B cell (primary cell): Measurements from ENCODE around the gene VARS1. TPM values are rescaled to one million over a fixed set of nuclear protein-coding genes. Genes with fewer than 3 reads are reported as not detected.

Source experiments
- ATAC-seq: fragments of 200-7000 bp; cut with Tn5 transposase; one replicate; pipeline ENCODE4 v1.10.0; 2021; ENCODE audit warnings: low read depth, mild to moderate bottlenecking, moderate number of reproducible peaks, moderate library complexity
- CTCF ChIA-PET: fragments of 350-600 bp; sonication (Branson Sonifier 250); formaldehyde crosslinking; loops from one replicate; lab custom pipeline; 2021; ENCODE audit warnings: antibody characterized with exemption, inconsistent platforms; lab: Charles Lee
- POLR2A ChIA-PET: fragments of 350-600 bp; sonication (Branson Sonifier 250); formaldehyde crosslinking; loops from one replicate; lab custom pipeline; 2021; ENCODE audit warnings: antibody characterized with exemption; lab: Charles Lee
- DNase-seq: peaks from one replicate; pipeline ENCODE4 v3.0.0; 2013
- H2AFZ ChIP-seq: 2 replicates; pipeline ENCODE4 v1.6.1; 2012; ENCODE audit warnings: mild to moderate bottlenecking, low read depth, low read length; ENCODE audit not compliant: insufficient read depth, poor library complexity, severe bottlenecking
- H3K27ac ChIP-seq, 2 donors: 1 replicate in 1 of 2; 2 replicates in 1 of 2; pipeline ENCODE4 v1.5.1; 2012 to 2013; ENCODE audit warnings: low read length in 2 of 2, mild to moderate bottlenecking in 2 of 2, moderate library complexity in 1 of 2
- H3K27me3 ChIP-seq, 4 experiments: fragments of 200-600 bp in 1 of 4; sonication (generic) in 1 of 4; replicated peaks in 1 of 4; 1 replicate in 2 of 4; 2 replicates in 2 of 4; pipeline versions ENCODE4 v1.6.1 to v1.7.0; 2013 to 2016; ENCODE audit warnings: low read length in 3 of 4, mild to moderate bottlenecking in 2 of 4, mixed read lengths in 1 of 4, moderate library complexity in 1 of 4; ENCODE audit not compliant: insufficient read depth in 4 of 4, control insufficient read depth in 3 of 4; ENCODE audit errors: control extremely low read depth in 1 of 4
- H3K36me3 ChIP-seq, 2 experiments: replicated peaks in 1 of 2; 1 replicate in 1 of 2; 2 replicates in 1 of 2; pipeline versions ENCODE4 v1.6.1 to v1.7.1; 2013; ENCODE audit warnings: low read length in 1 of 2; ENCODE audit not compliant: insufficient read depth in 2 of 2, control insufficient read depth in 1 of 2; ENCODE audit errors: control extremely low read depth in 1 of 2, extremely low read depth in 1 of 2
- H3K4me1 ChIP-seq, 2 donors: fragments of 200-600 bp in 1 of 2; sonication (generic) in 1 of 2; 1 replicate in 1 of 2; 2 replicates in 1 of 2; pipeline versions ENCODE4 v1.5.1 to v1.6.1; 2013 to 2017; ENCODE audit warnings: low read length in 2 of 2; ENCODE audit not compliant: control insufficient read depth in 2 of 2, insufficient read depth in 2 of 2
- H3K4me2 ChIP-seq: replicated peaks from 2 replicates; pipeline ENCODE3; 2012; ENCODE audit warnings: mild to moderate bottlenecking, low read depth, low read length; ENCODE audit not compliant: poor library complexity, severe bottlenecking
- H3K4me3 ChIP-seq, 5 experiments: fragments of 200-600 bp in 1 of 5; sonication (generic) in 1 of 5; 1 replicate in 3 of 5; 2 replicates in 2 of 5; pipeline versions ENCODE4 v1.5.1 to v1.7.0; 2011 to 2016; ENCODE audit warnings: low read length in 4 of 5, mild to moderate bottlenecking in 4 of 5, low read depth in 2 of 5, control low read depth in 1 of 5, moderate library complexity in 1 of 5; ENCODE audit not compliant: insufficient read depth in 1 of 5; ENCODE audit errors: control extremely low read depth in 1 of 5, extremely low read depth in 1 of 5
- H3K79me2 ChIP-seq: fragments of 200-600 bp; sonication (generic); one replicate; pipeline ENCODE4 v1.6.0; 2016; ENCODE audit warnings: low read length; ENCODE audit not compliant: control insufficient read depth, insufficient read depth
- H3K9ac ChIP-seq: fragments of 200-600 bp; sonication (generic); 2 replicates; pipeline ENCODE4 v1.6.1; 2017; ENCODE audit warnings: mild to moderate bottlenecking, low read length, moderate library complexity
- H3K9me3 ChIP-seq, 3 donors: one replicate each; pipeline versions ENCODE4 v1.6.1 to v1.7.1; 2013; ENCODE audit warnings: low read length in 2 of 3; ENCODE audit not compliant: control insufficient read depth in 2 of 3, insufficient read depth in 1 of 3; ENCODE audit errors: control extremely low read depth in 1 of 3
- H4K20me1 ChIP-seq: 2 replicates; pipeline ENCODE4 v1.6.0; 2012; ENCODE audit warnings: mild to moderate bottlenecking, low read length; ENCODE audit not compliant: insufficient read depth, control insufficient read depth, poor library complexity, severe bottlenecking
- H3K27ac Mint-ChIP-seq: one replicate; pipeline ENCODE4 v1.8.0; 2021; ENCODE audit warnings: mixed read lengths
- H3K27me3 Mint-ChIP-seq: one replicate; pipeline ENCODE4 v1.8.0; 2021; ENCODE audit warnings: mixed read lengths
- H3K4me1 Mint-ChIP-seq: one replicate; pipeline ENCODE4 v1.8.0; 2021; ENCODE audit warnings: mixed read lengths
- H3K4me3 Mint-ChIP-seq: one replicate; pipeline ENCODE4 v1.8.0; 2021; ENCODE audit warnings: mixed read lengths
- H3K9me3 Mint-ChIP-seq: one replicate; pipeline ENCODE4 v1.8.0; 2022; ENCODE audit warnings: mixed read lengths; ENCODE audit not compliant: insufficient read depth
- CTCF ChIP-seq: fragments of 200-600 bp; IDR thresholded peaks from one replicate; pipeline ENCODE4 v1.8.0; 2022; ENCODE audit warnings: antibody characterized with exemption, mild to moderate bottlenecking
- EZH2 ChIP-seq: IDR thresholded peaks from 2 replicates; pipeline ENCODE4 v1.6.1; 2012; ENCODE audit warnings: borderline replicate concordance, low read depth, mild to moderate bottlenecking, moderate library complexity, low read length; ENCODE audit not compliant: insufficient read depth, poor library complexity, severe bottlenecking
- WGBS: methylation state at CpG from one replicate; pipeline ENCODE4 v1.1.5; 2013; ENCODE audit warnings: missing lambda C conversion rate; ENCODE audit not compliant: insufficient coverage; 5-methylcytosine and 5-hydroxymethylcytosine counted together
- intact Hi-C: fragments of 100-400 bp; cut with micrococcal nuclease; formaldehyde crosslinking; loops from one replicate; pipeline ENCODE4 v1.10.0; 2022
- polyA plus RNA-seq: library from polyadenylated mRNA; depleted of rRNA; stranded (reverse); fragments of >200 nt; gene quantifications from 2 replicates; pipeline ENCODE4 v1.2.3, GENCODE V29; 2012
- total RNA-seq, 2 donors: library from RNA; stranded (reverse); fragments of 120-200 nt in 1 of 2; gene quantifications; 1 replicate in 1 of 2; 2 replicates in 1 of 2; pipeline versions ENCODE4 v1.2.3 to v1.2.4, GENCODE V29; 2013 to 2022

The VARS1 gene
- total and polyA plus RNA-seq, 2 donors (not counting 1 experiment from before 2014, with no cell fraction given) = 52.3 to 66.8 TPM

DNA sequence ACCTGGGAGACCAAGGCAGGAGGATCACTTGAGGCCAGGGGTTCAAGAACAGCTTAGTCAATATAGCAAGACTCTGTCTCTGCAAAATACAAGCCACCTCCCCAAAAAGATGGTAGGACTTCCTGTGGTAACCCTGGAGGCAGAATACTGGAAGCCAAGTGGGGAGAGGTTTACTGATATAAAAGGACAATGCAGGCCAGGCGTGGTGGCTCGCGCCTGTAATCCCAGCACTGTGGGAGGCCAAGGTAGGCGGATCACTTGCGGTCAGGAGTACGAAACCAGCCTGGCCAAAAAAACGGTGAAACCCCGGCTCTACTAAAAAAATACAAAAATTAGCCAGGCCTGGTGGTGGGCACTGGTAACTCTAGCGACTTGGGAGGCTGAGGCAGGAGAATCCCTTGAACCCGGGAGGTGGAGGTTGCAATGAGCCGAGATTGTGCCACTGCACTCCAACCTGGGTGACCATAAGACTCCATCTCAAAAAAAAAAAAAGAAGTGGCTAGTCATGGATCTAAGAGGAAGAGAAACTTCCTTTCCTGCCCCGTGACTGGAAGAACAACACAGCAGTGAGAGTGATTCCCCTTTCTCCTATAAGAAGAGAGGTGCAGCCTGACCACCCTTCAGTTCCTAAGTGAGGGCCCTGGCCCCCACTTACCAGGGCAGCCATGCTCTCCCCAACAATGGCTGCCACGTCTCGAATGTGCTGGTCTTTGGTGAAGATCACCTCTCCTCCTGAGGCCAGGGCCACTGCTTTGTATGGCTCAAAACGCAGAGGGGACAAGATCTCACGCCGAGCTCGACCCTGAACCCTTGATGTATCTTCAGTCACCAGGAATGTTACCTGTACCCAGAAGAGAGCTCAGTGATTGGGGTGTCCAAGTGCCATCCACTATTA lies 26.9 kb downstream of the VARS1 start:
- Histone ChIP-seq H3K9me3 (no peaks in the 10 kb centered on the region), H4K20me1 (no peaks in the 10 kb centered on the region), H3K27ac (no peak overlapping the region), H3K36me3 (no peaks in the 10 kb centered on the region), H3K4me2 (no peak overlapping the region), H3K79me2 (no peaks in the 10 kb centered on the region), H3K4me3 (no peak overlapping the region), H3K4me1 (peaks cover 0 to 9% of the 10 kb centered on the region in 2 donors), H2AFZ (no peak overlapping the region), H3K9ac (no peak overlapping the region), H3K27me3 (no peaks in the 10 kb centered on the region)
- no peak for DNase-seq
- WGBS = 93% methylated on average over 15 of the region's 18 CpGs
- ChIA-PET POLR2A (interaction anchor here (1.1 to 2.4 kb wide), 2 partner anchors 30 to 116 kb away, joined by 3 to 8 read pairs; partner anchors contain the start of gene BAG6), CTCF (interaction anchor here (0.9 to 4.5 kb wide), 12 partner anchors 10 to 66 kb away, joined by 3 to 51 read pairs (median 12); partner anchors contain the start of genes ABHD16A, CLIC1, DDAH2 and LSM2)
- intact Hi-C loops = loop anchor here (1.0 kb wide), 2 partner anchors 39 to 88 kb away; partner anchors contain the start of gene DDAH2
- Mint-ChIP-seq H3K27ac (no peak overlapping the region), H3K27me3 (no peaks in the 10 kb centered on the region), H3K4me1 (peaks cover 13% of the 10 kb centered on the region), H3K9me3 (no peaks in the 10 kb centered on the region), H3K4me3 (no peak overlapping the region)
- no peak for ATAC-seq
- no peak for TF ChIP-seq CTCF
- no peak for TF ChIP-seq EZH2
